Stimulated activated memory B cell treated with anti-CD40 and anti-IgM and Interleukin-4, amounts not matched to agents 10 μg/mL and 1 μg/mL and 100 μg/mL, for 72 hours (primary cell): Measurements from ENCODE around the gene PNLIPRP2.

Source experiments
- ATAC-seq: fragments of 150-1000 bp; cut with Tn5 transposase; 2 replicates; pipeline ENCODE4 v1.10.0; 2021
- H3K27ac Mint-ChIP-seq: one replicate; pipeline ENCODE4 v1.8.0; 2022; ENCODE audit warnings: mild to moderate bottlenecking, mixed read lengths
- H3K27me3 Mint-ChIP-seq: one replicate; pipeline ENCODE4 v1.8.0; 2022; ENCODE audit warnings: mixed read lengths
- H3K36me3 Mint-ChIP-seq: one replicate; pipeline ENCODE4 v1.8.0; 2022; ENCODE audit warnings: mixed read lengths
- H3K4me1 Mint-ChIP-seq: one replicate; pipeline ENCODE4 v1.8.0; 2022; ENCODE audit warnings: mixed read lengths
- H3K4me3 Mint-ChIP-seq: one replicate; pipeline ENCODE4 v1.8.0; 2022; ENCODE audit warnings: mild to moderate bottlenecking, moderate library complexity, mixed read lengths
- H3K9me3 Mint-ChIP-seq: one replicate; pipeline ENCODE4 v1.8.0; 2022; ENCODE audit warnings: mixed read lengths

Gene PNLIPRP2

GRCh38 chr10:116630020-116630419 is 9.3 kb downstream of the PNLIPRP2 start:
- H3K27me3 Mint-ChIP-seq: no peaks in the 10 kb centered on the region
- no peak overlapping the region for H3K4me3 Mint-ChIP-seq
- no peak for ATAC-seq
- no peak overlapping the region for H3K27ac Mint-ChIP-seq
- H3K9me3 Mint-ChIP-seq: peaks cover 5% of the 10 kb centered on the region
- no peaks in the 10 kb centered on the region for H3K4me1 Mint-ChIP-seq
- no peaks in the 10 kb centered on the region for H3K36me3 Mint-ChIP-seq

GRCh38 chr10:116631871-116632295 is 11.1 kb downstream of the PNLIPRP2 start:
- Mint-ChIP-seq H3K27ac (no peak overlapping the region), H3K4me3 (no peak overlapping the region), H3K9me3 (peaks cover 8% of the 10 kb centered on the region), H3K27me3 (no peaks in the 10 kb centered on the region), H3K4me1 (no peaks in the 10 kb centered on the region), H3K36me3 (no peaks in the 10 kb centered on the region)
- ATAC-seq: no peak

- H3K4me3 Mint-ChIP-seq: no peak overlapping the region
- no peak for ATAC-seq
- peaks cover 8% of the 10 kb centered on the region for H3K9me3 Mint-ChIP-seq
- no peaks in the 10 kb centered on the region for H3K4me1 Mint-ChIP-seq
- no peaks in the 10 kb centered on the region for H3K36me3 Mint-ChIP-seq
- no peak overlapping the region for H3K27ac Mint-ChIP-seq
- H3K27me3 Mint-ChIP-seq: no peaks in the 10 kb centered on the region
These were observed 12.0 kb downstream of the PNLIPRP2 start for GRCh38 chr10:116632596-116633215.

- Mint-ChIP-seq H3K4me1 (no peaks in the 10 kb centered on the region), H3K9me3 (peaks cover 8% of the 10 kb centered on the region), H3K4me3 (no peak overlapping the region), H3K36me3 (no peaks in the 10 kb centered on the region), H3K27me3 (no peaks in the 10 kb centered on the region), H3K27ac (no peak overlapping the region)
- no peak for ATAC-seq
These were observed 12.5 kb downstream of the PNLIPRP2 start for GRCh38 chr10:116633216-116633600.

GRCh38 chr10:116634126-116634975 is 13.6 kb downstream of the PNLIPRP2 start:
- H3K27me3 Mint-ChIP-seq: no peaks in the 10 kb centered on the region
- no peaks in the 10 kb centered on the region for H3K4me1 Mint-ChIP-seq
- peak; percentile 38 for ATAC-seq
- H3K36me3 Mint-ChIP-seq: no peaks in the 10 kb centered on the region
- H3K27ac Mint-ChIP-seq: no peak overlapping the region
- peaks cover 8% of the 10 kb centered on the region for H3K9me3 Mint-ChIP-seq
- no peak overlapping the region for H3K4me3 Mint-ChIP-seq

GRCh38 chr10:116636385-116636784 is 15.6 kb downstream of the PNLIPRP2 start:
- no peak for ATAC-seq
- H3K27ac Mint-ChIP-seq: no peak overlapping the region
- H3K27me3 Mint-ChIP-seq: no peaks in the 10 kb centered on the region
- H3K9me3 Mint-ChIP-seq: peaks cover 8% of the 10 kb centered on the region
- no peaks in the 10 kb centered on the region for H3K4me1 Mint-ChIP-seq
- H3K36me3 Mint-ChIP-seq: no peaks in the 10 kb centered on the region
- H3K4me3 Mint-ChIP-seq: no peak overlapping the region

DNA sequence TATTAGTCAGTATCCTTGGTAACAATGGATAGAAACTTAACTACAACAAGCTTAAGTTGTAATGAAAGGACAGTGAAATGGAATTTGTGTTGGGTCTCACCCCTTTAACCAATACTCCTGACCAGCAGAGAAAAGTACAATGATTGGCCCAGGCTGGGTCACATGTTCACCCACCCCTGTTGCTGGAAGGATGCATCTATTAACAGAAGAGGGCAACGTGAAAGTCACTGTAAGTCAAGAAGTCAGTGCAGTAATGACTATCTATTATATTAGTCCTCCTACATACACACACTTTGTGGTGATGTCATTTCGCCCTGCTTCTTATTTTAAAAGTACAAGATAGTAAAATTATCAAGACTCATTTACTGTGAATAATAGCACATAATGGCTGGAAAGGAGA is 16.2 kb downstream of the PNLIPRP2 start:
- no peaks in the 10 kb centered on the region for H3K4me1 Mint-ChIP-seq
- H3K27me3 Mint-ChIP-seq: no peaks in the 10 kb centered on the region
- H3K27ac Mint-ChIP-seq: no peak overlapping the region
- no peak overlapping the region for H3K4me3 Mint-ChIP-seq
- ATAC-seq: no peak
- H3K9me3 Mint-ChIP-seq: peaks cover 8% of the 10 kb centered on the region
- no peaks in the 10 kb centered on the region for H3K36me3 Mint-ChIP-seq

- no peaks in the 10 kb centered on the region for H3K4me1 Mint-ChIP-seq
- no peaks in the 10 kb centered on the region for H3K27me3 Mint-ChIP-seq
- H3K4me3 Mint-ChIP-seq: no peak overlapping the region
- H3K36me3 Mint-ChIP-seq: no peaks in the 10 kb centered on the region
- H3K27ac Mint-ChIP-seq: no peak overlapping the region
- peak; percentile 43 for ATAC-seq
- H3K9me3 Mint-ChIP-seq: peaks cover 12% of the 10 kb centered on the region
These were observed 17.1 kb downstream of the PNLIPRP2 start for GRCh38 chr10:116637830-116638229.

- no peaks in the 10 kb centered on the region for H3K27me3 Mint-ChIP-seq
- H3K9me3 Mint-ChIP-seq: peaks cover 20% of the 10 kb centered on the region
- no peaks in the 10 kb centered on the region for H3K36me3 Mint-ChIP-seq
- ATAC-seq: no peak
- no peaks in the 10 kb centered on the region for H3K4me1 Mint-ChIP-seq
- H3K4me3 Mint-ChIP-seq: no peak overlapping the region
- no peak overlapping the region for H3K27ac Mint-ChIP-seq
These were observed 25.7 kb downstream of the PNLIPRP2 start for GRCh38 chr10:116646502-116646901.

- H3K4me1 Mint-ChIP-seq: no peaks in the 10 kb centered on the region
- no peak for ATAC-seq
- H3K27ac Mint-ChIP-seq: no peak overlapping the region
- no peaks in the 10 kb centered on the region for H3K27me3 Mint-ChIP-seq
- peaks cover 16% of the 10 kb centered on the region for H3K9me3 Mint-ChIP-seq
- no peak overlapping the region for H3K4me3 Mint-ChIP-seq
- H3K36me3 Mint-ChIP-seq: no peaks in the 10 kb centered on the region
These were observed 28.1 kb downstream of the PNLIPRP2 start for GRCh38 chr10:116648903-116649302.

- Mint-ChIP-seq H3K27ac (no peak overlapping the region), H3K27me3 (peaks cover 10% of the 10 kb centered on the region), H3K4me3 (no peak overlapping the region), H3K9me3 (peaks cover 16% of the 10 kb centered on the region), H3K36me3 (no peaks in the 10 kb centered on the region), H3K4me1 (no peaks in the 10 kb centered on the region)
- no peak for ATAC-seq
These were observed 33.1 kb downstream of the PNLIPRP2 start for GRCh38 chr10:116653885-116654284.

- no peak overlapping the region for H3K27ac Mint-ChIP-seq
- H3K4me1 Mint-ChIP-seq: no peaks in the 10 kb centered on the region
- no peak overlapping the region for H3K4me3 Mint-ChIP-seq
- ATAC-seq: no peak
- H3K9me3 Mint-ChIP-seq: peaks cover 9% of the 10 kb centered on the region
- peaks cover 10% of the 10 kb centered on the region for H3K27me3 Mint-ChIP-seq
- H3K36me3 Mint-ChIP-seq: no peaks in the 10 kb centered on the region
These were observed 34.1 kb downstream of the PNLIPRP2 start for GRCh38 chr10:116654816-116655215.

GRCh38 chr10:116655568-116655967 is 34.8 kb downstream of the PNLIPRP2 start:
- Mint-ChIP-seq H3K9me3 (peaks cover 3% of the 10 kb centered on the region), H3K27me3 (peaks cover 10% of the 10 kb centered on the region), H3K4me1 (no peaks in the 10 kb centered on the region), H3K4me3 (no peak overlapping the region), H3K36me3 (no peaks in the 10 kb centered on the region), H3K27ac (no peak overlapping the region)
- ATAC-seq: no peak

DNA sequence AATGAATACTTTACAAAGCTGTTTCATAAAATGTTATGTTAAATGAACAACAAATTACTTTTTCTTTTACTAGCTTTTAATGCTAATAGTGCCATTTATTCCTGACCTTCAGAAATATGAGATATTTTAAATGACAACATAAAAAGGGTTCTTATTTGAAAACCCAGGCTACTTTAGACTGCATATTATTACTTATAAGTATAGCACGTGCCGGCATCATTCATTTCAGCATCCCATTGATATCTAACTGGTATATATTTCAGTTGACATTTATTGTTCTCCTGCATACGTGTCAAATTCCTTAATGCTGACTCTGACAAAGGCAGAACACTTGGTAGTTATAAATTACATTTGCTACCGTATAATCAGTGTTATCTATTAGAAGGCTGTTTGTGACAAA is 35.3 kb downstream of the PNLIPRP2 start:
- ATAC-seq: no peak
- Mint-ChIP-seq H3K27ac (no peak overlapping the region), H3K9me3 (peaks cover 1% of the 10 kb centered on the region), H3K4me1 (no peaks in the 10 kb centered on the region), H3K36me3 (no peaks in the 10 kb centered on the region), H3K4me3 (no peak overlapping the region), H3K27me3 (peaks cover 10% of the 10 kb centered on the region)

GRCh38 chr10:116657863-116658551 is 37.3 kb downstream of the PNLIPRP2 start:
- peaks cover 10% of the 10 kb centered on the region for H3K27me3 Mint-ChIP-seq
- H3K4me1 Mint-ChIP-seq: no peaks in the 10 kb centered on the region
- no peaks in the 10 kb centered on the region for H3K9me3 Mint-ChIP-seq
- no peak overlapping the region for H3K27ac Mint-ChIP-seq
- H3K4me3 Mint-ChIP-seq: no peak overlapping the region
- no peak for ATAC-seq
- H3K36me3 Mint-ChIP-seq: no peaks in the 10 kb centered on the region
